ENCODE measurements around the gene SHANK3.
"Not testable (repeated sequence)": the region's sequence is repeated elsewhere in the genome, so short reads cannot be mapped to it uniquely, and the experiment has no call there.

Gene SHANK3

GRCh38 chr22:50672471-50673230, at the start of gene SHANK3:
SHANK3 (plus strand) TSS chr22:50672823.
- DNase-seq: no peak

DNA sequence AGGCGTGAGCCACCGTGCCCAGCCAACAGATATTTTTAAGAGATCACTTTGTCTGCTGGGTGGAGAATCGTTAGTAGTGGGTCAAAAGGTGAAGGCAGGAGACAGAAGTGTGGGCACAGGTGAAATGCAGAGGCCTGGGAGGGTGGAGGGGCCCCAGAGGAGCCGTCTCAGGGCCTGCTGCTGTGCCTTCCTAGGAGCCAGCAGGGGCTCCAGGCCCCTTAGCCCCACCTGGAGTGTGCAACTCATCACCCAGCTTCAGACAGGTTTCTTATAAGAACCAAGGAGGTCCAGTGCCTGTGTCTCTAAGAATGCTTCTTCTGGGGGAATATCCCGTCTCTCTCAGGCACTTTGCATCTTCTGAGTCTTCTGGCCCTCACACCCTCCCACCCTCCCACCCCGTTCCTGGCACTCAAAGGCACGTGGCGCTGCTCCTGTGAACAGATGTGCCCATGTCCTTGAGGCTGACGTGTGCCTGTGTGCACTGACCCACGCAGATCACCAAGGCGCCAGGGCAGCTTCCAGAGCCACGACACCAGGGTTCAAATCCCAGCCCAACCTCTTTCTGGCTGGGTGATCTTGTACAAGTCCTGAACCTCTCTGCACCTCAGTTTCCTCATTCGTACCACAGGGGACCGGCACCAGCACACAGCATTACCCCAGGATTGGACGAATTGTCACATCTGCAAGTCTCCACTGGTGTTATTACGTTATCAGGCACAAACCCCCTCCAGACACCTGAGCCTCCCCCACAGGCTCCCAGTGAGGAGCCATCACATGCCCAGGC, 48.1 kb upstream of the SHANK3 start:
- DNase-seq: no peak

DNA sequence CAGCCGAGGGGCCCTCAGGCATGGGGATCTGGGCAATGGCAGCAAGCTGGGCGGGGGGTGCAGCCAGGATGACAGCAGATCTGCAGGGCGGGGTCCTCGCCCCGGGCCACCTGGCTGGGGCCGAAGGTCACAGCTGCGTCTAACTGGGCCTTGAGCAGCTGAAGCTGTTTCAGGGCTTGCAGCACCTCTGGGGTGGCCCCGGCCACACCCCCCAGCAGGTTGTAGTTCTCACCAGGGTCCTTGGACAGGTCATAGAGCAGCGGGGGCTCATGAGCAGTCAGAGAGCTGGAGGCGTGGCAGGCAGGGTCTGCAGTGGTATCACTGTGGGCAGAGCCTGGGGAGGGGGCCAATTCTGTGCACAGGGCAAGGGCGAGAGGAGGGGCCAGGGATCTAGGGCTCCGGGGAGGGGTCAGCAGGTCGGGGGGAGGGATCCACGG, 47.5 kb upstream of the SHANK3 start:
- no peak for DNase-seq

GRCh38 chr22:50625568-50626313, 46.9 kb upstream of the SHANK3 start:
- no peak for DNase-seq

DNA sequence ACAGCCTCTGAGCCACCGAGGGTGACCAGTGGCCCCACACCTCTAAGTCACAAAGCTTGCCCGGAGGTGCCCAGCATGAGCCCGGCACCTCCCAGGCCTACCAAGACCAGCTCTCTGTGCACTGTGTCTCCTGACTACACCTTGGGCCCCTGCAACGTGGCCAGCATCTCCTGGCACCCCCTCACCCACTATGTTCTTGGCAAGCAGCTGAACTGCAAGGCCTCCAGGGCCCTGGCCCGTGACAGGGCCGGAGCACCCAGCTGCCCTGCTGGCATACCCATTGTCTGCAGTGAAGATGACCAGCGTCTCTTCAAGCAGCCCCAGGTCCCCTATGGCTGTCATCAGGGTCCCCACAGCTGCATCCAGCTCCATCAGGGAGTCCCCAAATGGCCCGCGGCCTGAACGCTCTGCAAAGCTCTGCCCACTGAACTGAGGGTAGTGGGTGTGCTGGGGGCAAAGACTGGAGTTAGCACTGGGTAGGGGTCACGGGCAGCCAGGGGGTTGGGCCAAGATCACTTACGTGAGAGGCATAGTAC, 46.2 kb upstream of the SHANK3 start:
- no peak for DNase-seq

DNA sequence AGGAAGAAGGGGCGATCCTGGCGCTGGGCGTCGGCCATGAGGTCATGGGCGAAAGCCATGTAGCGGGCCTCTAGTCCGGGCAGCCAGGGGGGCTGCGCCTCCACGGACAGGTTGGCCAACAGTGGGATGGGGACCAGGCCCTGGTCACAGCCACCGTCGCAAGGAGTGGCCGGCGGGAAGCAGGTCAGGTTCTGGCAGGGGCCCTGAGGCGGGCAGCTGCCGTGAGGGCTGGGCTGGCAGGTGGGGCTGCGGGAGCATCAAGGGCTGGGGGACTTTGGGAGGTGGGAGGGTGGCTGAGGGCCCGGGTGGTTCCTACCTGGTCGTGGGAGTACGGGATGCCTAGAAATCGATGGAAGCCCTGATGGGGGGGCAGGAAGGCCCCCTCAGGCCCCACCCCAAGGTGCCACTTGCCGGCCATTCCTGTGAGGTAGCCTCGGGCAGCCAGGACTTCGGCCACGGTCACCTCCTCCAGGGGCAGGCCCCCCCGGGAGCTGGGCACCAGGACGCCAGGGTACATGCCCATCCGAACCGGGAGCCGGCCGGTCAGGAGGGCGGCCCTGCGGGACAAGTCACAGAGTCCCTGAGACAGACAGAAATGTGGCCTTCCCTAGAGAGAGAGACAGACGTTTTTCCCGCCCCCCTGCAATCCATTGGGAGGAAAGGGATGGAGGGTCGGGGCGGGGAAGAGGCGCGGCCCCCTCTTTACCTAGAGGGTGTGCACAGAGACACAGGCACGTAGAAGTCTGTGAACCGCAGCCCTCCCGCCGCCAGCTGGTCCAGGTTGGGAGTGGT, 45.6 kb upstream of the SHANK3 start:
- DNase-seq: no peak

GRCh38 chr22:50627642-50628542, 44.7 kb upstream of the SHANK3 start, which contains the start of gene ARSA:
ARSA (minus strand) TSS chr22:50628152; CDS start chr22:50627779, 373 bp downstream.
- peak; percentile 43 for DNase-seq

GRCh38 chr22:50628543-50629134, 44.0 kb upstream of the SHANK3 start:
- no peak for DNase-seq

GRCh38 chr22:50630376-50630775, 42.2 kb upstream of the SHANK3 start:
- DNase-seq: no peak

DNA sequence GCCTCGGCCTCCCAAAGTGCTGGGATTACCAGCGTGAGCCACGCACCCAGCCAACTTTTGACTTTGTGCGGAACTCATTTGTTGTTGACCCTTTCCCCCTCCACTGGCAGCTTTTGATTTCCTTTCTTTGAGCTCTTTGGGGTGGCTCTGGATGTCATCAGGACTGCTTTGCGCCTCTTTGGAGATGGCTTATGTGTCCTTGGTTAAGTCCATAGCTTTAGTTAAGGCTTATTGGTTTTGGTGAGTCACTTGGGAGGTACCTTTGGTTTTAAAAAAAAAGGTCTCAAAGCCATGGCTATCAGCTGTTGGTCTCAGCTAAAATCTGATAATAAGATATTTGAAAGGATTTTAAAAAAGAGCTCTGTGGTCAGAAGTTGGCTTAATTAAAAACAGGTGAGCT, 39.5 kb upstream of the SHANK3 start:
- no peak for DNase-seq

DNA sequence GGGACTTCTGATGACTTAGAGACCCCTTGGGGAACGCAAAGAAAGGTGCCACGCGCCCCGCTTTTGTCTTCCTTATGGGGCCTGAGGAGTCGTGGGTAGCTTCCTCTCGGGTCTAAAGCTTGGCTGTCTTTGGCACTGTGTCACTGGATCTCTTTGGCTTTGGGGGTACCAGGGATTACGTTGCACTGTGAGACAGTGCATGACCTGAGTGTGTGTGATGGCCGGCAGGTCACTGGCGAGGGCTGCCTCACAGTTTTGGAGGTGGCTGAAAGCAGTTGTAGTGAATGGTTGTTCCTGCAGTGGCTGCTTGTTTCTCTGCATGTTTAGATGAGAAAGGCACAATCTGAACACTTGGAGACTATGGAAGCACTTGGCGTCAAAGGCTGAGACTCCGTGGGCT, 38.9 kb upstream of the SHANK3 start:
- no peak for DNase-seq

DNA sequence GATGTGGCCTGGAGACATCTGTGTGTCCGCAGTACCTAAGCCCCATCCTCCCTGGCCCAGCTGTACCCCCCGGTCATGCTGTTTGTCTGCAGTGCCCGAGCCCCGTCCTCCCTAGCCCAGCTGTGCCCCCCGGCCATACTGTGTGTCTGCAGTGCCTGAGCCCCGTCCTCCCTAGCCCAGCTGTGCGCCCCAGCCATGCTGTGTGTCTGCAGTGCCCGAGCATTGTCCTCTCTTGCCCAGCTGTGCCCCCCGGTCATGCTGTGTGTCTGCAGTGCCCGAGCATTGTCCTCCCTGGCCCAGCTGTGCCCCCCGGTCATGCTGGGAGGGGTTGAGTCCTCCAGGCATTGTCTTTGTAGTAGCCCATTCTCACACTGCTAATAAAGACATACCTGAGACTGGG, 37.0 kb upstream of the SHANK3 start:
- DNase-seq: no peak

DNA sequence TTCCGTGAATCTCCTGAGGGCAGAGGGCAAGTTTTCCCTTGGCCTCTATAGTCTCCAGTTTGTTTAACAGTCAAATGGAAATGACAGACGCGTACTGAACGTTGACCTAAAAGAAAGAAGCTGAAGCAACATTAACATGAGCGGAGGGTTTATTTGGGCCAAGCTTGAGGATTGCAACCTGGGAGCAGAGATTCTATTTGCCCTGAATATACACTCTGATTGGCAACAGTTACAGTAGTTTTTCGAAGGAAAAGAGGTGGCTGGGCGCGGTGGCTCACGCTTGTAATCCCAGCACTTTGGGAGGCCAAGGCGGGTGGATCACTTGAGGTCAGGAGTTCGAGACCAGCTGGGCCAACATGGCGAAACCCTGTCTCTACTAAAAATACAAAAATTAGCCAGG, 32.3 kb upstream of the SHANK3 start:
- not testable (repeated sequence) for DNase-seq

DNA sequence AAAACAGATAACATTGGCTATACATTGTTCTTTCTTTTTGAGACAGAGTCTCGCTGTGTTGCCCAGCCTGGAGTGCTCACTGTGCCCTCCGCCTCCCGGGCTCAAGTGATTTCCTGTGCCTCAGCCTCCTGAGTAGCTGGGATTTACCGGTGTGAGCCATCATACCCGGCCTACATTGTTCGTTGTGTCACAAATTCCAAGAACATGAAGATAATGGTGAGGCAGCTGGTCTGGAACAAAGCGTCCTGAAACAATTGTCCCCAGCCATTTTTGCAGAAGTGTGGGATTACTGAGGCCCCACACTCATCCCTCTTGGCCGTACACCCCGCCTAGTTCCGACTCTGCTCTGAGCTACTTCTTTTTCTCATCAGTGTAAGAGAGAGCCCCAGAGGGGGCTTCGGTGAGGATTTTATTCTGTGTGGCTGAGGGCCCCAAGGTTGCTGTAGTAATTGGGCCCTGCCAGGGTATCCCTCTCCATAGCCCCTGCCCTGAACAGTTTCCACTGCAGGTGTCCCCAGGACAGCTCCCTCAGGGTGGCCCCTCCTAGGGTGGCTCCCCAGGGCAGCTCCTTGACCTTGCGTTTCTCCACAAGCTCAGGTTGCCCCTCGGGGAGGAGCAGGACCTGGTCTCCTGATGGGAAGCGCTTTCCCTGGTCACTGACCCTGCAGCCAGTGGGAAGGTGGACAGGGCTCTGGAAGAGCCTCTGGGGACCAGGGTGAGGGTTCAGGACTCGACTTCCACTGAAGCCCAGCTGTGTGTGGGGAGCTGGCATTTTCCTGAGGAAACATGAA, 31.6 kb upstream of the SHANK3 start:
- no peak for DNase-seq

DNA sequence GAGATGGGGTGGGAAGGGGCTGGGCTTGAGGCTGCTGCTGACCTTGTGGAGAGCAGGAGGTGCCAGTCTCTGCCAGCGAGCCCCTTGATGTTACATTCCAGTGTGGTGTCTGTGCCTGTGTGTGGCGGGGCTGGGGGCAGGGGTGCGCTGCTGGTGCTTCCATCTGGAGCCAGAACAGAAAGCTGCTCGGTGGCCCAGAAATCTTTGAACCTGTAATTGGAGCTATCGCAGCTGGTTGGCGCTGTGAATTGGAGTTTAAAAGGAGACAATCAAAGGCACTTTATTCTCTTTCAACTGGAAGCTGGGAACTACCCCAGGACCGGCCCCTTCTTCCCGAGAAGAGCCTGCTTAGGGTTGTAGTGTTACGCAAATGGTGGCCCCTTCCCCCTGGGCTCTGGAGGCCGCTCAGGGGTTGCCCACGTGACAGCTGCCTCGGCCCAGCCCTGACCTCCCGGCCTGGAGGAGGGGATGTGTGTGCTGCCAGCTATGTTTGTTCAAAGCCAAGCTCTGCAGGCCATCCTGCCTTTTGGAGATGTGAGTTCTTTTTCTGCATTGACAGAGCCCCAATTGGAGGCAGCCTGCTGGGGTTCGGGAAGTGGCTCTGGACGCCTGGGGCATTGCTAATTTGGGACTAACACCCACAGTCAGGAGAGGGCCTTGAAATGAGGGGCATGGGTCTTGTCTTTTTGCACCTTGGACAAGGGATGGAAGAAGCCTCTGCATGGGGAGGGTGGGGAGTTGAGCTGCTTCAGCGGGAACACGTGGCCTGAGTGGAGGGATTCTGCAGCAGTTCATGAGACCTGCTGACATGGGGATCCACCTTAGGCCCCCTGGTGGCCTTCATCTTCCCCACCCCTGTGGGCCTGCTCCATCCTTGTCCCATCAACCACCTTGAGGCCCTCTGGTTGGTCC, 30.7 kb upstream of the SHANK3 start:
- DNase-seq: no peak

GRCh38 chr22:50643021-50643820, 29.4 kb upstream of the SHANK3 start:
- not testable (repeated sequence) for DNase-seq

DNA sequence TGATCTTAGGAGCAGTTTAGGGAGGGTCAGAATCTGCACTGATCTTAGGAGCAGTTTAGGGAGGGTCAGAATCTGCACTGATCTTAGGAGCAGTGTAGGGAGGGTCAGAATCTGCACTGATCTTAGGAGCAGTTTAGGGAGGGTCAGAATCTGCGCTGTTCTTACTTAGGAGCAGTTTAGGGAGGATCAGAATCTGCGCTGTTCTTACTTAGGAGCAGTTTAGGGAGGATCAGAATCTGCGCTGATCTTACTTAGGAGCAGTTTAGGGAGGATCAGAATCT, 28.9 kb upstream of the SHANK3 start:
- not testable (repeated sequence) for DNase-seq

GRCh38 chr22:50653256-50653655, 19.4 kb upstream of the SHANK3 start:
- DNase-seq: no peak

Data from NCI-H510A (cell line).